ENCODE data around the gene BCL2. TPM values are rescaled to one million over a fixed set of nuclear protein-coding genes. Genes with fewer than 3 reads are reported as not detected.

BCL2 gene
- total RNA-seq, 1 experiment from 2014 or later = 2.5 TPM

DNA sequence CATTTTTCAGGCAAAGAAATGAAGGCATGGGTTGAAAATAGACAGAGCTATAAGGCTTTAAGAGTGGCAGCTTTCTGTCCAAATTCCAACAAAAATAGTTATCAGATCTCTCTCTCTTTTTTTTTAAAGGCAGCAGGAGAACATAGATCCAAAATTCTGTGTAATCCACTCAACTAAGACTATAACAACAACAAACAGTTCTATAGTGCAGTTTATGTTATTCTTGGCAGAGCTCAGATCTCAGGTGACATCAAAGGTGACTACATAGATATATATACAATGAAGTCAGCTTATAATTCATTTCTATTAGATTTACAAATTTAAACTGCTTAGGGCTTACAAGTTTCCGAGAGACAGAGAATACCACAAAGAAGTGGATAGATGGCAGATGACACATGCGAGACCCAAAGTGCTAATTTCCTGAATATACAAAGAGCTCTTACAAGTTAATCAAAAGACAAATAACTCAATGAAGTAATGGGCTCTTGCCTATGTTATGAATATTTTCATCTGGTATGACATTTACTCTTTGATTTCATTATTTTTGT, 223.2 kb downstream of the BCL2 start:
- DNase-seq (ENCODE audit: low read depth, low spot score) (no peak), ATAC-seq (no peak)
- ChIA-PET CTCF (no interaction called here), RAD21 (ENCODE audit: low non-redundant PET in 1 of 2, low total read pairs in 2 of 2, uncharacterized antibody in 2 of 2, unreplicated experiment in 2 of 2) (no interaction called here), POLR2A (no interaction called here)
- Histone ChIP-seq H2AFZ (ENCODE audit: low read depth, low read length, poor library complexity, severe bottlenecking) (no peak overlapping the region), H3K27ac (ENCODE audit: low read depth, low read length) (no peak overlapping the region), H3K79me2 (ENCODE audit: insufficient read depth, low read length) (no peaks in the 10 kb centered on the region), H3K4me2 (ENCODE audit: low read length) (no peak overlapping the region), H3K4me3 (replicated peaks in 1 of 2; ENCODE audit: low read depth in 1 of 2, low read length in 2 of 2) (no peak overlapping the region), H3K9me3 (ENCODE audit: control insufficient read depth in 1 of 2, insufficient read depth in 1 of 2, low read depth in 1 of 2, low read length in 2 of 2) (no peaks in the 10 kb centered on the region), H3K27me3 (ENCODE audit: insufficient read depth, low read length) (no peaks in the 10 kb centered on the region), H3K9me2 (ENCODE audit: insufficient read depth) (no peaks in the 10 kb centered on the region), H3K9ac (ENCODE audit: low read length) (no peak overlapping the region), H3K4me1 (ENCODE audit: control insufficient read depth in 1 of 2, insufficient read depth in 2 of 2, low read length in 2 of 2) (no peaks in the 10 kb centered on the region), H4K20me1 (ENCODE audit: insufficient read depth) (no peaks in the 10 kb centered on the region), H3K36me3 (ENCODE audit: control insufficient read depth in 1 of 2, insufficient read depth in 2 of 2, low read length in 2 of 2) (no peaks in the 10 kb centered on the region)
- no TSS peak for BruUV-seq (replicated peaks)
- no peak for TF ChIP-seq POLR2AphosphoS5 (IDR thresholded peaks at IDR 0.05; ENCODE audit: low read depth, low read length)
- TF ChIP-seq YY1 (IDR thresholded peaks at IDR 0.05; ENCODE audit: extremely low read depth, insufficient replicate concordance, low read depth, low read length) = no peak
- TF ChIP-seq SIN3A (IDR thresholded peaks at IDR 0.05; ENCODE audit: low read depth) = no peak
- no peak for TF ChIP-seq EZH2 (IDR thresholded peaks at IDR 0.05)
- no peak for TF ChIP-seq ZNF274 (IDR thresholded peaks at IDR 0.05; ENCODE audit: low read depth, low read length)
- TF ChIP-seq, protein P1, sequence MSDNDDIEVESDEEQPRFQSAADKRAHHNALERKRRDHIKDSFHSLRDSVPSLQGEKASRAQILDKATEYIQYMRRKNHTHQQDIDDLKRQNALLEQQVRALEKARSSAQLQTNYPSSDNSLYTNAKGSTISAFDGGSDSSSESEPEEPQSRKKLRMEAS (IDR thresholded peaks at IDR 0.05) = no peak
- no peak for TF ChIP-seq TCF7L2 (IDR thresholded peaks at IDR 0.05; ENCODE audit: borderline replicate concordance, extremely low read depth, insufficient read depth, insufficient read length)
- no peak for TF ChIP-seq EGR1 (IDR thresholded peaks at IDR 0.05; ENCODE audit: low read depth)
- TF ChIP-seq CTCF (IDR thresholded peaks at IDR 0.05 in 2 of 3, conservative IDR thresholded peaks at IDR 0.05 in 1 of 3; ENCODE audit: borderline replicate concordance in 1 of 3, insufficient read depth in 1 of 3, low read depth in 2 of 3, low read length in 2 of 3) = no peak
- TF ChIP-seq RAD21 (IDR thresholded peaks at IDR 0.05; ENCODE audit: low read depth) = no peak
- no peak for TF ChIP-seq EZH2phosphoT487 (IDR thresholded peaks at IDR 0.05; ENCODE audit: borderline replicate concordance)
- intact Hi-C loops (cut with micrococcal nuclease) = no loop called here
